Activated CD8-positive, alpha-beta memory T cell treated with anti-CD3 and anti-CD28 coated beads for 48 hours (primary cell): ENCODE measurements around the gene ZMAT5.
"Not testable (repeated sequence)": the region's sequence is repeated elsewhere in the genome, so short reads cannot be mapped to it uniquely, and the experiment has no call there.

Experiments used
- DNase-seq, 3 experiments: peaks; one replicate each; pipeline ENCODE4 v3.0.0-alpha.2; 2020; ENCODE audit warnings: low read depth in 2 of 3, low spot score in 2 of 3

Gene ZMAT5

GRCh38 chr22:29754658-29755395 is 12.0 kb downstream of the ZMAT5 start:
- DNase-seq = not testable (repeated sequence)

- DNase-seq = no peak
Observed at GRCh38 chr22:29753808-29754657, 12.8 kb downstream of the ZMAT5 start.

GRCh38 chr22:29751669-29752068 is 15.1 kb downstream of the ZMAT5 start:
- no peak for DNase-seq

GRCh38 chr22:29750559-29751538 is 16.0 kb downstream of the ZMAT5 start:
- DNase-seq = no peak

GRCh38 chr22:29750029-29750428 is 16.8 kb downstream of the ZMAT5 start:
- DNase-seq = no peak

- no peak for DNase-seq
Observed at GRCh38 chr22:29748248-29748893, 18.4 kb downstream of the ZMAT5 start.

GRCh38 chr22:29747832-29748231 is 19.0 kb downstream of the ZMAT5 start:
- no peak for DNase-seq

- no peak for DNase-seq
Observed at GRCh38 chr22:29744902-29745301, 21.9 kb downstream of the ZMAT5 start.

- DNase-seq = no peak
Observed at GRCh38 chr22:29742326-29742725, 24.5 kb downstream of the ZMAT5 start.

- DNase-seq = no peak
Observed at GRCh38 chr22:29741926-29742325, 24.9 kb downstream of the ZMAT5 start.

GRCh38 chr22:29740216-29740615 is 26.6 kb downstream of the ZMAT5 start:
- no peak for DNase-seq

- no peak for DNase-seq
Observed at GRCh38 chr22:29739346-29739875, 27.4 kb downstream of the ZMAT5 start.

GRCh38 chr22:29738118-29738815 is 28.5 kb downstream of the ZMAT5 start:
- DNase-seq = no peak

GRCh38 chr22:29737251-29738117 is 29.3 kb downstream of the ZMAT5 start:
- no peak for DNase-seq

GRCh38 chr22:29735416-29735815 is 31.4 kb downstream of the ZMAT5 start:
- no peak for DNase-seq

- no peak for DNase-seq
Observed at GRCh38 chr22:29734838-29735237, 32.0 kb downstream of the ZMAT5 start.

- DNase-seq = no peak
Observed at GRCh38 chr22:29734406-29734805, 32.4 kb downstream of the ZMAT5 start.

GRCh38 chr22:29733362-29734201 is 33.2 kb downstream of the ZMAT5 start:
- no peak for DNase-seq
